ELF-1 (cell line): ENCODE results near the gene TBR1.

Source experiments
- DNase-seq: peaks from one replicate; pipeline ENCODE4 v3.0.0-alpha.2; 2016; ENCODE audit warnings: low read depth, low spot score

TBR1 gene

DNA sequence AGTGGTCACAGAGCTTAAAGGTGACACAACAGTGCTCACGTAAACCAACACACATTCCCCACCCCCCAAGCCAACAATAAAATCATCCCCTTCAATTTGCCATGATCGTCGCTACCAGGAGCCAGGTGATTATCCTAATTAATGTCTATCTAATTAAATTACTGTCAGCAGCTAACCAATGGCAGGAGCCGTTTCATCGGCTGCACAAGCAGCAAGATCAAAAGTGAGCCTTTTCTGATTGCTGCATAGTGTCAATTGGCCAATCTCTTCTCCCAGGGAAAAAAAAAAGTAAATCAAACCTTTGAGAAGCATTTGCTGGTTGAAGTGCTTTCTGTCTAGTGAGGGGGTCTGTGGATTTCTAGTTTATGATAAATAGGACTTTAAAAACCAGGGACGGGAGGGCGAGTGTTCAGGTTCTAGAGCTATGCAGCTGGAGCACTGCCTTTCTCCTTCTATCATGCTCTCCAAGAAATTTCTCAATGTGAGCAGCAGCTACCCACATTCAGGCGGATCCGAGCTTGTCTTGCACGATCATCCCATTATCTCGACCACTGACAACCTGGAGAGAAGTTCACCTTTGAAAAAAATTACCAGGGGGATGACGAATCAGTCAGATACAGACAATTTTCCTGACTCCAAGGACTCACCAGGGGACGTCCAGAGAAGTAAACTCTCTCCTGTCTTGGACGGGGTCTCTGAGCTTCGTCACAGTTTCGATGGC lies at the start of gene TBR1:
Gene TBR1 (plus strand): TSS at position 311 of the 721 bp plus-strand sequence. CDS start 114 bp downstream, at position 425.
- DNase-seq: peak; percentile 39

DNA sequence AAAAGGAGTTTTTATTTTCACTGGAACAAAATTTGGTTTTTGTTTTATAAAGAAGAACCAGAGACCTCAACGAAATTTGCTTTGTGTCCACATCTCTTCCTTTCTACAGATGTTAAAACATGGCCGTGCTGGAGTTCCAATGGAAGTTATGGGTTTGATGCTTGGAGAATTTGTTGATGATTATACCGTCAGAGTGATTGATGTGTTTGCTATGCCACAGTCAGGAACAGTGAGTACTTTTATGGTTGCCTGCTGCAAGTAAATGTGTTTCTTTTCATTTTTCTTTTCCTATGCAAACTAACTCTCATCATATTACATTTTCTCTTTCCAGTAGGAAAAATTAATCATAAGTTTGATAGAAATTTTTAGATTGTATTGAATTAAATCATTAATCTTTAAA lies 48.4 kb upstream of the TBR1 start:
- DNase-seq: no peak

- no peak for DNase-seq
These were observed 46.8 kb upstream of the TBR1 start for GRCh38 chr2:161369311-161369710.

DNA sequence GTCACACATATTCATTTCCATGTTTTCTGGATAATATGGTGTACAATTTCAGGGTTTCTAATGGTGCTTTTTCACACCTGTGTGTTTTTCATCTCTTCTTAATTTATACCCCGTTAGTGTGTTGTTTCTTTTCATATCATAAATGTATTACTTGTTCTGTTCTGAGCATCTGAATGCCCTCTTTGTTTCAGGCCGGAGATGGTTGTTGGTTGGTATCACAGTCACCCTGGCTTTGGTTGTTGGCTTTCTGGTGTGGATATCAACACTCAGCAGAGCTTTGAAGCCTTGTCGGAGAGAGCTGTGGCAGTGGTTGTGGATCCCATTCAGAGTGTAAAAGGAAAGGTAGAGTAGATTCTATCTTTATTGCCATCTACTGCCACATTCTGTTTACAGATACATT lies 45.1 kb upstream of the TBR1 start:
- DNase-seq: no peak

GRCh38 chr2:161371869-161372268 lies 44.2 kb upstream of the TBR1 start:
- no peak for DNase-seq

GRCh38 chr2:161373942-161374341 lies 42.2 kb upstream of the TBR1 start:
- no peak for DNase-seq

- no peak for DNase-seq
These were observed 41.7 kb upstream of the TBR1 start for GRCh38 chr2:161374446-161374845.

- DNase-seq: no peak
These were observed 36.4 kb upstream of the TBR1 start for GRCh38 chr2:161379740-161380139.

DNA sequence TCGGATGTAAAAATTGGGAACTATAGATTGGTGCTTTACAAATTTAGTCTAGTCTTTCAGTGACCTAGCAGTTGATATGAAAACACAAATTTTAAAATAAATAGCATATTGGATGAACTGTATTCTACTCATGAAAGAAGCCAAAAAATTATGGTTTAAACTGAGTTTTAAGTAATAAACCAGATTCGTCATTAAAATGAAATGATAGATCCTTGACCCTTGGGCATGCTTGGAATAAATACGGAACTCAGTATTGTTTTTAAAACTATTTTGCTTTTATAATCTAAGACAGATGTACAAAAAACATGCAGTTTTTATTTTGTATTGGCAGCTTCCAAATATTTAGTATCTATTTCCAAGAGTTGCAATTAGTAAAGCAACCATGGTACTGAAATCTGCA lies 34.6 kb upstream of the TBR1 start:
- DNase-seq: no peak

- DNase-seq: no peak
These were observed 33.4 kb upstream of the TBR1 start for GRCh38 chr2:161382747-161383146.

DNA sequence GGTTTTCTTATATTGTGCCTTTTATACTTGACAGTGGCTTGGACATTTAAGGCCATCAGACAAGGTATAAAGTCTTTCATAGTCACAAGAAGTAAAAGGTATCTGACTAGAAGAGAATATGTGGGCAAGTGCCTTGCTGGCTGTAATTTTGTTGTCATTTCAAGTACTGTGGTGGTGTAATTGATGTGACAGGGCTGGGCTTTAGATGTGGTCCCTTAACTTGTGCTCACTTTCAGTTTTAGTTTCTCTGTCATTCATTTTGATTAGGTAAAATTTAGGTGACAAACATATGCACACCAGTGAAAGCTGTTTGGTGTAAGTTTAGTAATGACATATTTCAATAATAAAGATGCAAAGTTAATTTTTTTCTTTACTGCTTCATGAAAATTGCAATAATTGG lies 31.2 kb upstream of the TBR1 start:
- DNase-seq: no peak

DNA sequence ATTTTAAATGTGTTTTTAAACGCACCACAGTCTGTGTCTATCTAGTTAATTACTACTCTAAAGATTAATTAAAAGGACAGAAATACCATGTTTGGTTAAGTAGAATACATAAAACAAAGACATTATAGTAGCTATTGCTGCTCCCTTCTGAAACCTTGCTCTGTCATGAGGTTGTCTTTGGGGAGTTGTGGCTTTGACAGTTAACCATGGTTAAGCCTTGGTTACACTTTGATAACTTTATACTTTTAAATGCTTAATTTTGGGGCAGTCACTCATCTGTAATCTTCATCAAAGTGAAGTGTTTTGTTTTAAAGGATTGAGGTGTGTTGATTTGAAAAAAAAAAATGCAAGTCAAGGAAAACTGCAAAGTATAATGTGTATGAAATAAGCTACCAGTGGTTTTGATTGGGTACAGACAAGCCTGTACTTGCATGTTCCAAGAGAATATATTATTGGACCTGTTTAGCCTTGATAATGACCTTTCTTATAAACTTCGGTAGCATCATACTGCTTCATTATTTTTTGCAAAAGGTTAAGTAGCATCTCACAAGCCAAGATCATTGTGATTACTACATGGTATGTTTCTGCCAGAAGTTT lies 29.8 kb upstream of the TBR1 start:
- DNase-seq: no peak

DNA sequence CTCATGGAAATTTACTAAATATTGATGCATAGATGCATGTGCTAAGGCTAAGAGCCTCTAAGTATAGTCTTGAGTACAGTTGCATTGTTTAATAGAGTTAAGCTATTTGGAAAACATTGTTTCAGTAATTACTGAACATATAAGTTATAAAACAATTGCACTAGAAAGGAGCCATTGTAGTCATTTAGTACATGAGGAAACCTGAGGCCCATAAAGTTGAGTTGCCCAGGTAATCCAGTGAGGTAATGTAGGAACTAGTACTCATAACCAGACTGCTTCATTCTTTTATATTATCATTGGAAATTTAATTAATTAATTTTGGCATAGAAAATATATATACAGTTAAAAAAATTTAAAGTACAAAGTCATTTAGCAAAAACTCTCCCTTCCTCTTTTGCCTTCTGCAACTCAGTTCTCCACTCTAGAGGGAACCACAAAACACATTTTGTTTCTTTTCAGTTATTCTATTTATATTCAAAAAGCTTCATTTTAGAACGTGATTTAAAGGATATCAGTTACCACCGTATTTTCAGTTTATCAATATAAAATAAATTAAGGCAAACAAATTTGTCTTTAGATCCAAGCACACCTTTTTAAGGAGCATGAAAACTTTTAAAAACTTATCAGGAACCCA lies 27.8 kb upstream of the TBR1 start:
- no peak for DNase-seq

- no peak for DNase-seq
These were observed 24.2 kb upstream of the TBR1 start for GRCh38 chr2:161391737-161392506.

GRCh38 chr2:161400076-161400475 lies 16.0 kb upstream of the TBR1 start:
- no peak for DNase-seq

DNA sequence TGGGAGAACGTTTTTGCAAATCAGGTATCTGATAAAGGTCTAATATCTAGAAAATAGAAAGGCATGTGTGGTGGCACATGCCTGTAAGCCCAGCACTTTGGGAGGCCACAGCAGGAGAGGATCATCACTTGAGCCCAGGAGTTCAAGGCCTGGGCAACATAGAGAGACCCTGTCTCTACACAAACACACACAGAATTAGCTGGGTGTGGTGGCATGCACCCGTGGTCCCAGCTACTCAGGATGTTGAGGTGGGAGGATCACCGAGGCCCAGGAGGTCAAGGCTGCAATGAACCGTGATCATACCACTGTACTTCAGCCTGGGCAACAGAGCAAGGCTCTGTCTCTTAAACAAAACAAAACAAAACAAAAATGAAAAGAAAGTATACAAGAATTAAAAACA lies 13.8 kb upstream of the TBR1 start:
- no peak for DNase-seq

DNA sequence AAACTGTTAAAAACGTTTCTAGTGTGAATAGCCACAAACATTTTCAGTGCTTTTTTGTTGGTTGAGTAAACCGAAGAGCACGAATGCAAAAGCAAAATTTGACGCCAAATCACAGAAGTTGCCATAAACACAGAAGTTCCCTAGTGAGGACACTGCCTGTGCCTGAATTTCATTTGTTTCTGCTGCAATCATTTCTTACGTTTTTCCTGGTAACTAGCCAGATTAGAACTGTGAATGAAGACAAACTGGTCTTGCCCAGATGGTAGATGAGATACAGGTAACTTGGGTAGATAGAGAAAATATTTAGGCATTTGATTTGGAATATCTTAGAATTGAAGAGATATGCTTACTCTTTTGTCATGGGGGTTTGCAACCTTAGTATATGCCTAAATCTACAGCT lies 9.8 kb upstream of the TBR1 start:
- no peak for DNase-seq

DNA sequence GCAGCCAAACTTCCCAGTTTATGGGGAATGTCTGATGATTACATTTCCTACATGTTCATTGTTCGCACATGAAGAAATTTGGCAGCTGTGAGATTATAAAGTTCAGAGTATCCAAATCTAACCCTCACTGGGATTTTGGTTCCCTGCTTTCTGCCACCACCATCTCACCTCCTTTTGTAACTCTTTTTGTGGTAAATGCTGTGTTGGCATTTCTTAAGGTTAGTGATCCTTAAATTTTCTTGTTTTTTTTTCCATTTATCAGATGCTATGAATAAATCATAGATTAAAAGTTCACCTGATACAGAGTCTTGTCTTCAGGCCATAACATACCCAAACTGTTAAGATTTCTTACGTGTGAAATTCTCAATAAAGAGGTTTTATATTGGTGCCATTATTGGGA lies 8.5 kb upstream of the TBR1 start:
- no peak for DNase-seq

- no peak for DNase-seq
These were observed 6.7 kb upstream of the TBR1 start for GRCh38 chr2:161409308-161409907.

DNA sequence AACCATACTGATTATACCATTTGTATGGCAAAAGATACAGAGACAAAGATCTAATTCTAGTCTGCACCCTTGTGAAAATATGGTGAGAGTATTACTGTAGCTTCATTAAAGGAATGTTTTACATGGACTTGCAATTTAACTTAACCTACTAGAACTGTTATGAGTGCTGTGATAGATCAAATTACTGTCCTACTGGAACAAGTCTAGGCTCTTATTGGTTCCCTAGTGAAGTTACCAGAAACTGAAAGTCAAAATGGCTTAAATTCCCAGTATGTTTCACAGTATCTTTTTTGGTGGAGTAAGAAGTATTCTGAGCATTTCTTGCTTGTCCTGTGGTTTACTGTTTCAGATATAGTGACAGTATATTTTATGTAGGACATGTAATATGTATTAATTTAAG lies 3.8 kb upstream of the TBR1 start:
- DNase-seq: no peak

- peak; percentile 90 for DNase-seq
These were observed 1.8 kb upstream of the TBR1 start for GRCh38 chr2:161414042-161415033.
